Left renal pelvis (tissue), 4 donors: ENCODE results near the gene PCDH7. TPM values are rescaled to one million over a fixed set of nuclear protein-coding genes. Genes with fewer than 3 reads are reported as not detected.

ENCODE experiments used
- DNase-seq, 4 donors: peaks; one replicate each; pipeline ENCODE4 v3.0.0-alpha.2; 2013; ENCODE audit warnings: low read depth in 4 of 4, low spot score in 3 of 4
- polyA plus RNA-seq, 4 donors: library from polyadenylated mRNA; unstranded; fragments of 120-200 nt; gene quantifications; one replicate each; pipeline ENCODE4 v1.2.1, GENCODE V29; 2013; ENCODE audit not compliant: insufficient read length in 4 of 4

Gene PCDH7
- polyA plus RNA-seq, 4 donors: 17.2 to 38.2 (median 21.6) TPM

- DNase-seq: no peak
Measured at GRCh38 chr4:30726090-30726675, 6.0 kb downstream of the PCDH7 start.

- no peak for DNase-seq
Measured at GRCh38 chr4:30727409-30727808, 7.2 kb downstream of the PCDH7 start.

DNA sequence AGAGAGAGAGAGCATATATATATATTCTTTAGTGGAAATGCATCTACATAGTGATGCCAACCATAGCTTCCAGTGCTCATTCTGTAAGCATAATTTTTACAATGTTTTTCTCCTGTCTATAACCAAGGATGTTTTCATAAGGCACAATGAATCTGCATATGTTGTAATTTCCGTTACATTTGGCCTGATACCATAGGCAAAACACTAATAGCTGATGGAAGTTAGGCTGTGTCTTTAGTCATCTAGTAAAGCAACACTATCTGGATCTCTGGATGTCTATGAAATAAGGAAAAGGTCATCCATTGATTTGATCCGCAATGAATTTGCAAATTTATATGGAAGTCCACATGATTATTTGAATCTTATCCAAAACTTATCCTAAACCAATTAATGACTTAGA, 8.1 kb downstream of the PCDH7 start:
- DNase-seq: no peak

DNA sequence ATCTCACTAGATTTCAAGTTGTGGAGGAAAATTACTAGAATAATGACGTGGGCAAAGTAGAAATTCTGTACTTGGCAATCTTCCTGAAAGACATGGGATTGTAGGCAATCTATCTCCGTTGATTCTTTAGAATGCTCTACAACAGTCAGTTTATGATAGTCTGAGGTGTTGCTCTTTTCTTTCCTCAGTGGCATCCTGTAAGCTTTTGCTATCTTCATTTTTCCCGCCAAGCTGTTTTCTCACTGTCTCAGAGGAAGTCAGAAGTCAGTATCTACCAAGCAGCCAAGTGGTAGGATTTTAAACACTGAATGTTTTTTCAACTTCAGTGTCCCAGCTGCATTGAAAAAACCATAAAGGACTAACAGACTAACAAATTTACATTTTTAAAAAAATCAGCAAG, 23.7 kb downstream of the PCDH7 start:
- no peak for DNase-seq

GRCh38 chr4:30744386-30744785, 24.2 kb downstream of the PCDH7 start:
- no peak for DNase-seq

- DNase-seq: no peak
Measured at GRCh38 chr4:30744957-30745640, 24.9 kb downstream of the PCDH7 start.

- no peak for DNase-seq
Measured at GRCh38 chr4:30746735-30747134, 26.6 kb downstream of the PCDH7 start.

GRCh38 chr4:30753316-30753715, 33.1 kb downstream of the PCDH7 start:
- no peak for DNase-seq

DNA sequence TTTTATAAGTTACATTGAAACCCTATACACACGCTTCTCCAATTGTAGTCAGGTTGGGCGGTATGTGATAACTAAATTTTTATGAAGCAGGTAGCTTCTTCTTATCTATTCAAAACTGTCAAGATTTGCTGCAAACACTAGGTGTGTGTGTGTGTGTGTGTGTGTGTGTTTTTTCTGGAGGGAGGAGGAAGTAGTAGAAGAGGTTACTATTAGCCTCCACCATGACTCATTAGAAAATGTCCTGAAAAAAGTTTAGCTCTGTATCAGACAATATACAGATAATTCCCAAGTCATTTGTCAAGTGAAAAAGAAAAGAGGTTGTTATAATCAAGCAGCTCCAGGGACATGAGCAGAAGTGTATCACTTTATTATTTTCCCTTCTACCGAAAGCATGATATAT, 33.9 kb downstream of the PCDH7 start:
- DNase-seq: no peak

GRCh38 chr4:30755346-30755745, 35.2 kb downstream of the PCDH7 start:
- DNase-seq: no peak

DNA sequence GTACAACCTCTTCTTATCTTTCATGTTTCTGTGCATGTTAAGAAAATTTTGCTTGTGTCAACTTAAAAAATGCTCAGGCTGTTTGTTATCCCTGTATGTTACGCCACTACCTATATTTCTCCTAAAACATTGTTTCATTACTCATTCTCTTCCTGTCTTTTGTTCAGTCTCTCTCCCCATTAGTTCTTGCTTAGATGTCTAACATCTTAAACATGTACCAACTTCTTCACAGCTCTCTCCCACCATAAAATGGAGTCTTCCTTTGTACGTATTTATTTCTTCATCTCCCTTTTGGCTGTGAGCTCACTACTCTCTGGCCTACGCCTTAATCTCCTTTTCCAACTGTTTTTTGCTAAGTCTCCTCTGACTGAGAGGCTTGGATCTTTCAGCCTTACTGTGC, 36.4 kb downstream of the PCDH7 start:
- DNase-seq: no peak

GRCh38 chr4:30757357-30757756, 37.2 kb downstream of the PCDH7 start:
- no peak for DNase-seq

GRCh38 chr4:30760551-30760950, 40.4 kb downstream of the PCDH7 start:
- no peak for DNase-seq

GRCh38 chr4:30763321-30763727, 43.2 kb downstream of the PCDH7 start:
- no peak for DNase-seq

- no peak for DNase-seq
Measured at GRCh38 chr4:30765022-30765421, 44.9 kb downstream of the PCDH7 start.

- no peak for DNase-seq
Measured at GRCh38 chr4:30767147-30767845, 47.1 kb downstream of the PCDH7 start.

- DNase-seq: no peak
Measured at GRCh38 chr4:30768277-30768676, 48.1 kb downstream of the PCDH7 start.

DNA sequence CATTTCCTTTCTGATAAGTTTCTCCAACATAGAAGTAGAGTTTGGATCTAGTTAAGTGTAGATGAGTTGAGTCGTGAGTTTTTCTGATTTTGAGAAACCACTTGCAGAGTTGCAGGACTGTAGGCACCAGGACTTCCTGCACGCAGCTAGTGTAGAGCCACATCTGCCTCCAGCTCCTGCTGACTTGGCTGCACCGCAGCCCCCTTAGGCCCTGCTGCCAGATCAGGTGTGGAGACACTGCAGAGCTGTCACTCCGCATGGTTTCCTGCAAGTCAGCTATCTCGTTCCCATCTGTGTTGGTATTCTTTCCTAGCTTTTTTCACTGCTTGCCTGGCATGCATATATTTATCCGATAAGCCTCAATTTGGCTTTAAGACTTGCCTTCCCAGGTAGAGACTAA, 48.9 kb downstream of the PCDH7 start:
- DNase-seq: no peak

- peak in 1 of 4 donors; percentile 27 for DNase-seq
Measured at GRCh38 chr4:30770049-30770549, 49.9 kb downstream of the PCDH7 start.

- no peak for DNase-seq
Measured at GRCh38 chr4:30770812-30771211, 50.6 kb downstream of the PCDH7 start.

- DNase-seq: no peak
Measured at GRCh38 chr4:30776451-30776850, 56.3 kb downstream of the PCDH7 start.

DNA sequence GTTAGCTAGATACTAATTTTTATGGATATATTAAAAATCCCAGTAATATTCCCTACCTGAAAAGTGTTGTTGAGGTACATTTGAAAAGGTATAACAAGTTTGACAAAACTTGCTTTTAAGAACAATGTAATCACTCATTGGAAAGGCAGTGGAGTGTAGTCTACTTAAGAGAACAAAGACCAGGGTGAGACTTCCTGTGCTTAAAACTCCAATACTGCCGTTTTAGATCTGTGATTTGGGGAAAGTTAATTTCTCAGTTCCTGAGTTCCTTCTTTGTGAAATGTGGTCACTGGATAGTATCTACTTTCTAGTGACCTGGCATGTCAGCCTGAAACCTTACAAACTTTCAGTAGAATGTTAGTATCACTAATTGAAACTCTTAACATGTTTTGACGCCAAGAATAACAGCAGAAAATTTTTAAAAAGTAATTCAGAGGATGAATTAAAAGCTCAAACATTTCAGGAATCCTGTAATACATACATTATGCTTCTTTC, 56.8 kb downstream of the PCDH7 start:
- DNase-seq: no peak
